H9 (cell line): Measurements from ENCODE around the gene GPI. TPM values are rescaled to one million over a fixed set of nuclear protein-coding genes. Genes with fewer than 3 reads are reported as not detected.

ENCODE experiments used
- DNase-seq: peaks from one replicate; pipeline ENCODE4 v3.0.0-alpha.2; 2017
- H2AFZ ChIP-seq: one replicate; pipeline ENCODE4 v1.6.1; 2013; ENCODE audit warnings: mild to moderate bottlenecking, low read length, control low read depth, moderate library complexity
- H2AK5ac ChIP-seq: 2 replicates; pipeline ENCODE4 v1.6.1; 2013; ENCODE audit warnings: low read length, control low read depth, mixed read lengths; ENCODE audit not compliant: insufficient read length
- H2BK120ac ChIP-seq: one replicate; pipeline ENCODE4 v1.6.1; 2013; ENCODE audit warnings: low read depth, mild to moderate bottlenecking, low read length, control low read depth, inconsistent platforms; ENCODE audit not compliant: poor library complexity, severe bottlenecking
- H2BK12ac ChIP-seq: 2 replicates; pipeline ENCODE4 v1.6.1; 2013; ENCODE audit warnings: low read length, control low read depth, mixed read lengths, low read depth; ENCODE audit not compliant: insufficient read length
- H2BK15ac ChIP-seq: 2 replicates; pipeline ENCODE4 v1.6.1; 2013; ENCODE audit warnings: low read depth, low read length, control low read depth
- H2BK20ac ChIP-seq: one replicate; pipeline ENCODE4 v1.6.1; 2013; ENCODE audit warnings: low read depth, mild to moderate bottlenecking, low read length, control low read depth, inconsistent platforms; ENCODE audit not compliant: poor library complexity, severe bottlenecking
- H2BK5ac ChIP-seq: 2 replicates; pipeline ENCODE4 v1.6.1; 2013; ENCODE audit warnings: low read length, control low read depth, mixed read lengths; ENCODE audit not compliant: insufficient read length
- H3K14ac ChIP-seq: 2 replicates; pipeline ENCODE4 v1.6.1; 2013; ENCODE audit warnings: low read length, control low read depth; ENCODE audit not compliant: insufficient read depth
- H3K18ac ChIP-seq: 2 replicates; pipeline ENCODE4 v1.6.1; 2013; ENCODE audit warnings: low read depth, mild to moderate bottlenecking, mixed read lengths, low read length, control low read depth; ENCODE audit not compliant: insufficient read length
- H3K23ac ChIP-seq: 2 replicates; pipeline ENCODE4 v1.6.1; 2013; ENCODE audit warnings: low read length, control low read depth, mixed read lengths, low read depth; ENCODE audit not compliant: insufficient read length
- H3K23me2 ChIP-seq: 2 replicates; pipeline ENCODE4 v1.6.1; 2013; ENCODE audit warnings: low read depth, mild to moderate bottlenecking, mixed read lengths, low read length, control low read depth; ENCODE audit not compliant: insufficient read length, poor library complexity, severe bottlenecking
- H3K27ac ChIP-seq: 2 replicates; pipeline ENCODE4 v1.5.1; 2013; ENCODE audit warnings: low read length, control low read depth, mixed read lengths, low read depth; ENCODE audit not compliant: insufficient read length
- H3K27me3 ChIP-seq: 2 replicates; pipeline ENCODE4 v1.6.1; 2013; ENCODE audit warnings: low read length, control low read depth, inconsistent platforms; ENCODE audit not compliant: insufficient read depth
- H3K4ac ChIP-seq: 2 replicates; pipeline ENCODE4 v1.6.1; 2013; ENCODE audit warnings: low read depth, mild to moderate bottlenecking, control low read depth, inconsistent platforms, low read length, moderate library complexity
- H3K4me1 ChIP-seq: 2 replicates; pipeline ENCODE4 v1.6.1; 2013; ENCODE audit warnings: low read length, control low read depth, inconsistent platforms; ENCODE audit not compliant: insufficient read depth
- H3K4me2 ChIP-seq: 2 replicates; pipeline ENCODE4 v1.6.1; 2013; ENCODE audit warnings: low read length, control low read depth, mixed read lengths; ENCODE audit not compliant: insufficient read length, insufficient read depth
- H3K56ac ChIP-seq: 2 replicates; pipeline ENCODE4 v1.6.1; 2013; ENCODE audit warnings: low read depth, mild to moderate bottlenecking, mixed read lengths, low read length, control low read depth; ENCODE audit not compliant: insufficient read length
- H3K79me1 ChIP-seq: 2 replicates; pipeline ENCODE4 v1.6.1; 2013; ENCODE audit warnings: low read depth, mild to moderate bottlenecking, moderate library complexity, low read length, control low read depth, inconsistent platforms; ENCODE audit not compliant: insufficient read depth, poor library complexity, severe bottlenecking
- H3K79me2 ChIP-seq: 2 replicates; pipeline ENCODE4 v1.6.1; 2013; ENCODE audit warnings: low read length, control low read depth, inconsistent platforms; ENCODE audit not compliant: insufficient read depth
- H3K9ac ChIP-seq: 2 replicates; pipeline ENCODE4 v1.6.1; 2013; ENCODE audit warnings: low read length, control low read depth, mixed read lengths; ENCODE audit not compliant: insufficient read length; ENCODE audit errors: extremely low read depth
- H3K9me3 ChIP-seq: one replicate; pipeline ENCODE4 v1.6.1; 2013; ENCODE audit warnings: low read depth, low read length, inconsistent platforms; ENCODE audit not compliant: control insufficient read depth
- H3T11ph ChIP-seq: one replicate; pipeline ENCODE4 v1.6.1; 2013; ENCODE audit warnings: mild to moderate bottlenecking, low read length, control low read depth, inconsistent platforms
- H4K20me1 ChIP-seq: one replicate; pipeline ENCODE4 v1.6.1; 2013; ENCODE audit not compliant: control insufficient read depth, insufficient read length, insufficient read depth
- H4K5ac ChIP-seq: 2 replicates; pipeline ENCODE4 v1.6.1; 2013; ENCODE audit warnings: low read depth, mild to moderate bottlenecking, mixed read lengths, low read length, control low read depth; ENCODE audit not compliant: insufficient read length
- H4K8ac ChIP-seq: replicated peaks from 2 replicates; pipeline ENCODE4 v1.6.1; 2013; ENCODE audit warnings: low read length, control low read depth, mixed read lengths, low read depth; ENCODE audit not compliant: insufficient read length
- H4K91ac ChIP-seq: 2 replicates; pipeline ENCODE4 v1.6.1; 2013; ENCODE audit warnings: low read depth, mild to moderate bottlenecking, moderate library complexity, mixed read lengths, low read length, control low read depth; ENCODE audit not compliant: insufficient read length
- H3K27ac Mint-ChIP-seq, 3 experiments: 2 replicates in 2 of 3; 3 replicates in 1 of 3; pipeline ENCODE4 v1.8.0; 2020 to 2021; ENCODE audit warnings: mixed read lengths in 3 of 3, mild to moderate bottlenecking in 1 of 3, moderate library complexity in 1 of 3
- H3K27me3 Mint-ChIP-seq: 2 replicates; pipeline ENCODE4 v1.8.0; 2021; ENCODE audit warnings: low read depth, mild to moderate bottlenecking, moderate library complexity, mixed read lengths
- H3K36me3 Mint-ChIP-seq, 3 experiments: 2 replicates in 2 of 3; 3 replicates in 1 of 3; pipeline ENCODE4 v1.8.0; 2020 to 2021; ENCODE audit warnings: low read depth in 3 of 3, mixed read lengths in 3 of 3; ENCODE audit not compliant: insufficient read depth in 1 of 3
- H3K4me1 Mint-ChIP-seq, 2 experiments: 2 replicates each; pipeline ENCODE4 v1.8.0; 2020; ENCODE audit warnings: mixed read lengths in 2 of 2
- H3K4me3 Mint-ChIP-seq, 2 experiments: 2 replicates in 1 of 2; 3 replicates in 1 of 2; pipeline ENCODE4 v1.8.0; 2020 to 2021; ENCODE audit warnings: mild to moderate bottlenecking in 2 of 2, mixed read lengths in 2 of 2, moderate library complexity in 1 of 2
- H3K9me3 Mint-ChIP-seq, 2 experiments: 2 replicates in 1 of 2; 3 replicates in 1 of 2; pipeline ENCODE4 v1.8.0; 2020; ENCODE audit warnings: mild to moderate bottlenecking in 2 of 2, mixed read lengths in 2 of 2, moderate library complexity in 1 of 2
- WGBS: extraction: QIAGEN DNeasy Blood & Tissue Kit; methylation state at CpG from one replicate; pipeline ENCODE4 v1.1.7; 2013; ENCODE audit warnings: missing lambda C conversion rate, low lambda C conversion rate, mixed read lengths; ENCODE audit not compliant: insufficient read length; ENCODE audit errors: extremely low coverage; 5-methylcytosine and 5-hydroxymethylcytosine counted together
- total RNA-seq: library from RNA; stranded (reverse); gene quantifications from 2 replicates; pipeline ENCODE4 v1.2.1, GENCODE V29; 2021
- TF ChIP-seq, protein P1 (sequence below): fragments of 200-600 bp; sonication (generic); conservative IDR thresholded peaks from 3 replicates; pipeline ENCODE4 v1.8.0; 2021; ENCODE audit warnings: antibody characterized with exemption, mild to moderate bottlenecking

Gene GPI
- total RNA-seq, 1 experiment from 2014 or later = 373 TPM

DNA sequence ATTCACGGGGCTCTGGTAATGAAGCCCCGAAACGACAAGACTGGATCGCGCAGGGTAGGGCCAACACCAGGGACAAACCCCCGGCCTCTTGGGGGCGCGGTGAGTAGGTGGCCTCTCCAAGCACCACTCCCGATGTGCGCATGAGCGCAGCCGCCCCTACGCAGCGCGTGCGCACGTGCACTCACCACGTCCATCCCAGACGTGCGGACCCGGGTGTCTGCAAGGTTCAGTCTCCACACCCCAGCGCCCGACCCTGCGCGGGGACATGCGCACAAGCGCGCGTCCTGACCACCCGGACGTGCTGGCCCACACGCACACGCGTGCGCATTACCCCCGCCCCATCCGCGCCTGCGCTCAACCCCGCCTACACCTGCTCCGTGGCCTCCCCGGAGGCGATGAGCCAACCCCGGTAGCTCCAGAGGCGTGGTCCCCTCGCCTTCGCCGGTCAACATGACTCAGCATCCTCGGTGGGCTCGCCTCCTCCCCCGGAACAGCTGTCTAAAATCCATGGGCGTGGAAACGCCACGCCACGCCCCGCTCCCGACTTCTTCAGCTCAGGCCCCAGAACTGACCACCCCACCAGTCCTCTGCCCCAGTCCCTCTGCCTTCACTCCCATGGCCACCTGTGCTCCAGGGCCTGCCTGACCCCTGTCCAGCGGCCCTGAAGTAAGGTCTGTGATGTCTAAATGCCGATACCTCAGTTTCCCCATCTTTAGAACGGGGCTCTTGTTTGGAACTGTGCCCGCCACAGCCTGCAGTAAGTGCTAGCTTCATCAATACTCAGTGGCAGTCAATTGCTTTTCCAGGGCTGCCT lies 5.6 kb upstream of the GPI start:
- peak overlapping the region; percentile 73 to 84 for H3K4me3 Mint-ChIP-seq
- H2AK5ac ChIP-seq = no peak overlapping the region
- H3K4me1 Mint-ChIP-seq = peaks cover 27 to 32% of the 10 kb centered on the region in 2 experiments
- peak overlapping the region; percentile 26 for H3K9ac ChIP-seq
- H2BK12ac ChIP-seq = no peak overlapping the region
- no peak overlapping the region for H4K91ac ChIP-seq
- peaks cover 1% of the 10 kb centered on the region for H3K27me3 Mint-ChIP-seq
- H2BK120ac ChIP-seq = no peak overlapping the region
- no peaks in the 10 kb centered on the region for H3K79me1 ChIP-seq
- TF ChIP-seq, protein P1, sequence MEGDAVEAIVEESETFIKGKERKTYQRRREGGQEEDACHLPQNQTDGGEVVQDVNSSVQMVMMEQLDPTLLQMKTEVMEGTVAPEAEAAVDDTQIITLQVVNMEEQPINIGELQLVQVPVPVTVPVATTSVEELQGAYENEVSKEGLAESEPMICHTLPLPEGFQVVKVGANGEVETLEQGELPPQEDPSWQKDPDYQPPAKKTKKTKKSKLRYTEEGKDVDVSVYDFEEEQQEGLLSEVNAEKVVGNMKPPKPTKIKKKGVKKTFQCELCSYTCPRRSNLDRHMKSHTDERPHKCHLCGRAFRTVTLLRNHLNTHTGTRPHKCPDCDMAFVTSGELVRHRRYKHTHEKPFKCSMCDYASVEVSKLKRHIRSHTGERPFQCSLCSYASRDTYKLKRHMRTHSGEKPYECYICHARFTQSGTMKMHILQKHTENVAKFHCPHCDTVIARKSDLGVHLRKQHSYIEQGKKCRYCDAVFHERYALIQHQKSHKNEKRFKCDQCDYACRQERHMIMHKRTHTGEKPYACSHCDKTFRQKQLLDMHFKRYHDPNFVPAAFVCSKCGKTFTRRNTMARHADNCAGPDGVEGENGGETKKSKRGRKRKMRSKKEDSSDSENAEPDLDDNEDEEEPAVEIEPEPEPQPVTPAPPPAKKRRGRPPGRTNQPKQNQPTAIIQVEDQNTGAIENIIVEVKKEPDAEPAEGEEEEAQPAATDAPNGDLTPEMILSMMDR = peak; percentile 71
- H3T11ph ChIP-seq = no peak overlapping the region
- no peak overlapping the region for H3K23ac ChIP-seq
- H3K4ac ChIP-seq = no peak overlapping the region
- no peak overlapping the region for H2BK15ac ChIP-seq
- H3K4me2 ChIP-seq = peak overlapping the region; percentile 45
- no peaks in the 10 kb centered on the region for H4K20me1 ChIP-seq
- H3K36me3 Mint-ChIP-seq = peaks cover 2 to 6% (median 4%) of the 10 kb centered on the region in 3 experiments; a peak in 2 of 7 replicates
- no peak overlapping the region for H3K56ac ChIP-seq
- no peaks in the 10 kb centered on the region for H3K9me3 ChIP-seq
- peak overlapping the region; percentile 19 for H3K18ac ChIP-seq
- no peak overlapping the region for H2BK20ac ChIP-seq
- no CpG with 5 or more reads among the region's 61 CpGs for WGBS
- H2BK5ac ChIP-seq = no peak overlapping the region
- peak overlapping the region; percentile 44; the same call in 1 of the 2 replicates for H3K14ac ChIP-seq
- no peaks in the 10 kb centered on the region for H3K27me3 ChIP-seq
- DNase-seq = peak; percentile 96
- no peak overlapping the region for H3K27ac ChIP-seq
- H4K5ac ChIP-seq = no peak overlapping the region
- peak overlapping the region; percentile 92 to 98 (median 97) for H3K27ac Mint-ChIP-seq
- H3K9me3 Mint-ChIP-seq = no peaks in the 10 kb centered on the region; a peak in 1 of 5 replicates
- no peak overlapping the region for H4K8ac ChIP-seq
- no peaks in the 10 kb centered on the region for H3K23me2 ChIP-seq
- no peak overlapping the region for H2AFZ ChIP-seq
- H3K79me2 ChIP-seq = no peaks in the 10 kb centered on the region
- H3K4me1 ChIP-seq = no peaks in the 10 kb centered on the region
